Breast epithelium (tissue), 4 donors: ENCODE measurements around the gene MTREX. TPM values are rescaled to one million over a fixed set of nuclear protein-coding genes. Genes with fewer than 3 reads are reported as not detected.

Experiments
- DNase-seq, 2 donors: peaks; one replicate each; pipeline ENCODE4 v3.0.0-alpha.2; 2019; ENCODE audit warnings: low spot score in 2 of 2
- H3K27ac ChIP-seq, 2 donors: fragments of 200-600 bp; sonication (generic) in 1 of 2; one replicate each; pipeline ENCODE4 v1.5.1; 2016 to 2019; ENCODE audit warnings: mild to moderate bottlenecking in 1 of 2
- H3K27me3 ChIP-seq, 2 donors: fragments of 200-600 bp; sonication (generic) in 1 of 2; one replicate each; pipeline versions ENCODE4 v1.5.1 to v1.6.0; 2017 to 2019; ENCODE audit warnings: control low read depth in 1 of 2, mild to moderate bottlenecking in 1 of 2
- H3K36me3 ChIP-seq: fragments of 200-600 bp; one replicate; pipeline ENCODE4 v1.5.1; 2019
- H3K4me1 ChIP-seq, 2 donors: fragments of 200-600 bp; sonication (generic); one replicate each; pipeline ENCODE4 v1.5.1; 2016 to 2019; ENCODE audit warnings: control low read depth in 1 of 2
- H3K4me3 ChIP-seq, 3 donors: fragments of 200-600 bp; sonication (generic); 1 replicate in 2 of 3; 2 replicates in 1 of 3; pipeline ENCODE4 v1.5.1; 2016 to 2019; ENCODE audit warnings: mild to moderate bottlenecking in 3 of 3, moderate library complexity in 2 of 3
- H3K9me3 ChIP-seq, 2 donors: fragments of 200-600 bp; sonication (generic) in 1 of 2; one replicate each; pipeline ENCODE4 v1.5.1; 2016 to 2019; ENCODE audit warnings: control low read depth in 1 of 2
- POLR2A ChIP-seq: fragments of 450-650 bp; IDR thresholded peaks from one replicate; pipeline ENCODE4 v1.6.1; 2016; ENCODE audit warnings: antibody characterized with exemption, mild to moderate bottlenecking, moderate library complexity
- POLR2AphosphoS5 ChIP-seq, 3 donors: sonication (generic); formaldehyde crosslinking; IDR thresholded peaks; one replicate each; pipeline ENCODE4 v1.6.1; 2017; ENCODE audit warnings: antibody characterized with exemption in 3 of 3
- intact Hi-C: fragments of 100-400 bp; cut with DNase I; formaldehyde crosslinking; loops from one replicate; pipeline ENCODE4 v1.15.1; 2023; ENCODE audit warnings: low total_unique reads
- total RNA-seq, 3 donors: library from RNA; depleted of rRNA; stranded (reverse); fragments of >200 nt; gene quantifications; one replicate each; pipeline ENCODE4 v1.1.0, GENCODE V29; 2016
- TF ChIP-seq, protein P1 (sequence below), 3 donors: fragments of 450-650 bp; IDR thresholded peaks; one replicate each; pipeline ENCODE4 v1.5.1; 2016 to 2017; ENCODE audit warnings: antibody characterized with exemption in 3 of 3, mild to moderate bottlenecking in 3 of 3, moderate library complexity in 3 of 3

The MTREX gene
- total RNA-seq, 3 donors from 2014 or later, result 95.7 to 107 (median 98.8) TPM

DNA sequence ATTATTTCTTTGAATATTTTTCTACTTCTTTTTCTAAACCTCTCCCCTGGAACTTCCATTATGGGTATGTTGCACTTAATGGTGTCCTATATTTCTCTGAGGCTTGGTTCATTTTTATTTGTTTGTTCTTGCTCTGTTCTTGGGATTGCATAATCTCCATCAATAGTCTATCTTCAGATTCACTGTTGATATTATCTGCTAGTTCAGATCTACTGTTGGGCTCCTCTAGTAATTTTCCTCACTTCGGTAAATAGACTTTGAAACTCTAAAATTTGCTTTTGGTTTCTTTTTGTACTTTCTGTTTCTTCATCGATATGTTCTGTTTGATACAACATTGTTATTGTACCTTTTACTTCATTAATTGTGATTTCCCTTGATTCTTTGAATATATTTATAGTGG lies 76.3 kb downstream of the MTREX start:
- H3K36me3 ChIP-seq, result no peaks in the 10 kb centered on the region
- H3K27ac ChIP-seq, result no peak overlapping the region
- intact Hi-C loops, result no loop called here
- H3K27me3 ChIP-seq, result no peaks in the 10 kb centered on the region
- H3K4me1 ChIP-seq, result no peaks in the 10 kb centered on the region
- TF ChIP-seq POLR2A, result no peak
- TF ChIP-seq POLR2AphosphoS5 (IDR thresholded peaks at IDR 0.05), result no peak
- TF ChIP-seq, protein P1, sequence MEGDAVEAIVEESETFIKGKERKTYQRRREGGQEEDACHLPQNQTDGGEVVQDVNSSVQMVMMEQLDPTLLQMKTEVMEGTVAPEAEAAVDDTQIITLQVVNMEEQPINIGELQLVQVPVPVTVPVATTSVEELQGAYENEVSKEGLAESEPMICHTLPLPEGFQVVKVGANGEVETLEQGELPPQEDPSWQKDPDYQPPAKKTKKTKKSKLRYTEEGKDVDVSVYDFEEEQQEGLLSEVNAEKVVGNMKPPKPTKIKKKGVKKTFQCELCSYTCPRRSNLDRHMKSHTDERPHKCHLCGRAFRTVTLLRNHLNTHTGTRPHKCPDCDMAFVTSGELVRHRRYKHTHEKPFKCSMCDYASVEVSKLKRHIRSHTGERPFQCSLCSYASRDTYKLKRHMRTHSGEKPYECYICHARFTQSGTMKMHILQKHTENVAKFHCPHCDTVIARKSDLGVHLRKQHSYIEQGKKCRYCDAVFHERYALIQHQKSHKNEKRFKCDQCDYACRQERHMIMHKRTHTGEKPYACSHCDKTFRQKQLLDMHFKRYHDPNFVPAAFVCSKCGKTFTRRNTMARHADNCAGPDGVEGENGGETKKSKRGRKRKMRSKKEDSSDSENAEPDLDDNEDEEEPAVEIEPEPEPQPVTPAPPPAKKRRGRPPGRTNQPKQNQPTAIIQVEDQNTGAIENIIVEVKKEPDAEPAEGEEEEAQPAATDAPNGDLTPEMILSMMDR (IDR thresholded peaks at IDR 0.05), result no peak
- peaks cover 3 to 16% of the 10 kb centered on the region in 2 donors for H3K9me3 ChIP-seq
- no peak for DNase-seq
- no peak overlapping the region for H3K4me3 ChIP-seq

DNA sequence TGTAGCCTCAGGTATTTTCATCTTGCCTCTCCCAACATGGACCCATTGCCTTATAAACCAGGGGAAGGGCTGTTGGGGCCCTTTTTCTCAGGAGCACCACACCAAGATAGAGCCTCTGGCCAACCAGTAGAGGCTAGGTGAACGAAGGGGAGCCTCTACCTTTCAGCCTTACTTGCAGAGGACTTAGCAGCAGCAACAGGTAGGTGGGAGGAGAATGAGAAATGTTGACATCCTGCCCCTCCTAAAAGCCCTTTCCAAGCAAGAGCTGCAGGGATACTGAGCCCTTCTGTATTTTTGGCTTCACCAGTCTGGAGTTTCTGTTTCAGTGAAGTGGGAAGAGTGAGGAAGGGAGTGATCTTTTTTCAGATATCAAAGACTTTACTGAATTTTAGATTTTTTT lies 77.4 kb downstream of the MTREX start:
- no peaks in the 10 kb centered on the region for H3K36me3 ChIP-seq
- TF ChIP-seq POLR2AphosphoS5 (IDR thresholded peaks at IDR 0.05), result no peak
- no peak for TF ChIP-seq POLR2A
- TF ChIP-seq, protein P1 (IDR thresholded peaks at IDR 0.05), result no peak
- H3K9me3 ChIP-seq, result peaks cover 3 to 16% of the 10 kb centered on the region in 2 donors
- no peak overlapping the region for H3K27ac ChIP-seq
- H3K4me1 ChIP-seq, result no peaks in the 10 kb centered on the region
- no peaks in the 10 kb centered on the region for H3K27me3 ChIP-seq
- no peak overlapping the region for H3K4me3 ChIP-seq
- no peak for DNase-seq
- intact Hi-C loops, result no loop called here

DNA sequence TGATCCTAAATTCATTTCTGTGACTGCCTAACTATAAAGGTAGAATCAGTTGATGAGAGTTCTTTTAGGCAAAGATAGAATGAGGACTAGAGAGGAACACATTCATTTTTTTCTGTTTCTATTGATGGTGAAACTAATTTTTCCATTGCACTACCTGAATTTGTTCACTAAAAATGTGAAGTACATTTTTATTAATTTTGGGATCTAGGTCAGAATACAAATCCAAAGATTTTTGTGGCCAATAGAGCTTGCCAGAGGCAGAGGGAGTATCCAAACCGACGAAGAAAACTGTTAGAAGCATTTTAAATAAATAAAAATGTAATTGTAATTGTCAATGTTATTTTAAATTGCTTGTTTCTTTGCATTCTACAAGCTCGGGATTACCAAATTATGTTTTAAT lies 78.1 kb downstream of the MTREX start:
- H3K36me3 ChIP-seq, result no peaks in the 10 kb centered on the region
- TF ChIP-seq, protein P1 (IDR thresholded peaks at IDR 0.05), result no peak
- TF ChIP-seq POLR2A, result no peak
- TF ChIP-seq POLR2AphosphoS5 (IDR thresholded peaks at IDR 0.05), result no peak

DNA sequence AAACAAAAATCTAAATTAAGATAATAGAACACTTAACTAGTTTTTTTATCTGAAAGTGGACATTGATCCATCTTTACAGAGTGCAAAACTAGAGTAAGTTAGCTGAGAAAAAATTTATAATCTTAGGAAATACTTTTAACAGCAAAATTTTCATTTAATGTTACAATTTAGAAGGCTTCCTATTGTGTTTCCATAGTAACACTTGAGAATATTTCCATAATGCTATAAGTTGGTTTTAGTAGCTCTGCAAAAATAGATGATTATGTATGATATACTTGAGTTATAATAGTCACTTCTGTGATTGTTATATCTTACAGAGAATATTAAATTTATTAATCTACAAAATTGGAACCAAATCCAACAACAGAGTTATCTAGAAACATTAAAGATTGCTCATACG lies 78.6 kb downstream of the MTREX start:
- peaks cover 3 to 16% of the 10 kb centered on the region in 2 donors for H3K9me3 ChIP-seq
- no peak for DNase-seq
- intact Hi-C loops, result no loop called here
- no peaks in the 10 kb centered on the region for H3K27me3 ChIP-seq
- H3K36me3 ChIP-seq, result no peaks in the 10 kb centered on the region
- H3K4me1 ChIP-seq, result no peaks in the 10 kb centered on the region
- H3K4me3 ChIP-seq, result no peak overlapping the region
- no peak overlapping the region for H3K27ac ChIP-seq
- TF ChIP-seq POLR2AphosphoS5 (IDR thresholded peaks at IDR 0.05) (no peak), POLR2A (no peak)
- TF ChIP-seq, protein P1 (IDR thresholded peaks at IDR 0.05), result no peak

More for the DNA sequence above, 78.1 kb downstream of the MTREX start:
- DNase-seq, result no peak
- peaks cover 3 to 16% of the 10 kb centered on the region in 2 donors for H3K9me3 ChIP-seq
- no peaks in the 10 kb centered on the region for H3K4me1 ChIP-seq
- no peaks in the 10 kb centered on the region for H3K27me3 ChIP-seq
- H3K4me3 ChIP-seq, result no peak overlapping the region
- no peak overlapping the region for H3K27ac ChIP-seq
- intact Hi-C loops, result no loop called here

DNA sequence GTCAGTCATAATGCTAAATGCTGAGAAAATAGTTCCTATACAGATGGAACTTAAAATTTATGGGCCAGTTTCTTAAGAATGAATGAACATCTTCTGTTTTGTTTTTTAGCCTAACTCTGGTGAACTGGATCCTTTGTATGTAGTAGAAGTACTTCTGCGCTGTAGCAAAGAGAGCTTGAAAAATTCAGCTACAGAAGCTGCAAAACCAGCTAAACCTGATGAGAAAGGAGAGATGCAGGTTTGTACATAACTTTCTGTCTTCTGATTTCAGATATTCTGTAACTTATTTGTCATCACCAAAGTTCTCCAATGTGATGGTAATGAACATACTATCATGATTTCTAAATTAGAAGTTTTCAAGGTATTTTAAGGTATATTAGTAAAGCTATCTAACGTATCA lies 80.1 kb downstream of the MTREX start:
- no peak for DNase-seq
- no peaks in the 10 kb centered on the region for H3K36me3 ChIP-seq
- no peak overlapping the region for H3K27ac ChIP-seq
- no peaks in the 10 kb centered on the region for H3K27me3 ChIP-seq
- peaks cover 0 to 18% of the 10 kb centered on the region in 2 donors for H3K9me3 ChIP-seq
- no peaks in the 10 kb centered on the region for H3K4me1 ChIP-seq
- no peak overlapping the region for H3K4me3 ChIP-seq
- intact Hi-C loops, result no loop called here
- no peak for TF ChIP-seq POLR2AphosphoS5 (IDR thresholded peaks at IDR 0.05)
- no peak for TF ChIP-seq POLR2A
- TF ChIP-seq, protein P1 (IDR thresholded peaks at IDR 0.05), result no peak
